Activated T-cell treated with anti-CD3 and anti-CD28 coated beads for 24 hours (primary cell): ENCODE results near the gene MYO6.
"Not testable (repeated sequence)": the region's sequence is repeated elsewhere in the genome, so short reads cannot be mapped to it uniquely, and the experiment has no call there.

Experiments used
- DNase-seq: peaks from one replicate; pipeline ENCODE4 v3.0.0-alpha.2; 2020; ENCODE audit warnings: low read depth

MYO6 gene

DNA sequence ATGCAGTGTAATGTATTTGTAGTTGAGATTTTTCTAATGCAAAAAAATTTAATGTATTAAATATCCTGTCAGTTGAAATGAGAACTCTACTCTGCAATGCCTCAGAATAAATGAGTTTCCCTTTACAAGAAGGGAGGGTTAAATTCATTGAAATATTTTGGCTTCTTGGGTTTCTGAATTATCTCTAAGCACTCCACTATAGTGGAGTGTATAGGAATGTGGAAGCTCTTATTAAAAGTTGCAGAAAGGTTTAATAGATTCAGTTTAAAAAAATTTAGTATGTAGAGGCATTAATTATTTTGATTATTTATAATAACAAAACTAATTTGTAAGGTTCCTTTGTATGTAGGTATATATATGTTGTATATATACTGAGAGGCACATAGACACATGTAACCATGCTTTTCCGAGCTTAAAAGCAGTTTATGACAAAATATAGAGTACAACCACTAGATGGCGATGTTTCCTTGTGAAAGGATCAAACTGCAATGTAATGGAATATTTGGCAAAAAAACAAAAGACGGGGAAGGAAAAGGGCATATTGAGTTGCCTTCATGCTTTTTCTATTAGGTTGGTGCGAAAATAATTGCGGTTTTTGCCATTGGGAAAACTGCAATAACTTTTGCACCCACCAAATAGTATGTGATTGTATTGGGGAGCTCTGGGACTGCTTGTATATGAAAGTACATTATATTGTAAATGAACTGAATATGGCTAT, 144.2 kb downstream of the MYO6 start:
- DNase-seq = no peak

DNA sequence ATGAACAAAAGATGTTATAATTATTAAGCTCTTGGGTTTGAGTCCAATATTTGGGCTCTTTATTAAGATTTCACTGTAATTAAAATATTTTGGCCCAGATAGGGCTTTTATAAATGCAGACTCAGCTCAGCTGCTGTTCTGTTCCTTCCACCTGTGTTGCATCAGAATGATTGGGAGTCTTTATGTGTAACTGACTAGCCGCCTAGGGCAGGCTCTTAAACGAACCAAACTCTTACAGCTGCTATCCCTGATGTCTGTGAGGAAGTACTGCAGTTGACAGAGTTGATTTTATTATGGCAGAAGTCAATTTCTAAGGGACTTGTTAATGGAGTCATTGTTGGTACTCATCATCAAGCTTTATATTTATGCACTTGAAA, 144.7 kb downstream of the MYO6 start:
- no peak for DNase-seq

DNA sequence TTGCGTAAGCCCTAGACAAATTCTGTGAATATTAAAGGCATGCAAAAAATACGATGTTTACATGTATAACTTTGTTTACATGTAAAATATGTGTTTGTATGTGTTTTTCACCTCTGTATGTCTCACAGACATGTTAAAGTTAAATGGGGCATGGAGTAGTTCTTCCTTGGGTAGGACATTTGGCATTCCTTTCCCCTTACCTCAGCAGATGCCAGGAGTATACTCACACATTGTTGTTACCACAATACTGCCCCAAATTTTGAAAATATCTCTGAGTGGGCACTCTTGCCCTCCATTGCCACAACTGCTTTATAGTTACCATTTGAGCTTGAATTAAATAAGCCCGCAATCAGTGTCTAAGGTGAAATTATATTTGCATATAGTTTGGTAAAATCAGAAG, 147.5 kb downstream of the MYO6 start:
- no peak for DNase-seq

DNA sequence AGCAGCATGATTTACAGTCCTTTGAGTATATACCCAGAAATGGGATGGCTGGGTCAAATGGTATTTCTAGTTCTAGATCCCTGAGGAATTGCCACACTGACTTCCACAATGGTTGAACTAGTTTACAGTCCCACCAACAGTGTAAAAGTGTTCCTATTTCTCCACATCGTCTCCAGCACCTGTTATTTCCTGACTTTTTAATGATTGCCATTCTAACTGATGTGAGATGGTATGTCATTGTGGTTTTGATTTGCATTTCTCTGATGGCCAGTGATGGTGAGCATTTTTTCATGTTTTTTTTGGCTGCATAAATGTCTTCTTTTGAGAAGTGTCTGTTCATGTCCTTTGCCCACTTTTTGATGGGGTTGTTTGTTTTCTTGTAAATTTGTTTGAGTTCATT, 151.2 kb downstream of the MYO6 start:
- not testable (repeated sequence) for DNase-seq

DNA sequence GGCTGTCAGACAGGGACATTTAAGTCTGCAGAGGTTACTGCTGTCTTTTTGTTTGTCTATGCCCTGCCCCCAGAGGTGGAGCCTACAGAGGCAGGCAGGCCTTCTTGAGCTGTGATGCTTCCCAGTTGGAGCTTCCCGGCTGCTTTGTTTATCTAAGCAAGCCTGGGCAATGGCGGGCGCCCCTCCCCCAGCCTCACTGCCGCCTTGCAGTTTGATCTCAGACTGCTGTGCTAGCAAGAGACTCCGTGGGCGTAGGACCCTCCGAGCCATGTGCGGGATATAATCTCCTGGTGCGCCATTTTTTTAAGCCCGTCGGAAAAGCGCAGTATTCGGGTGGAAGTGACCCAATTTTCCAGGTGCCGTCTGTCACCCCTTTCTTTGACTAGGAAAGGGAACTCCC, 156.1 kb downstream of the MYO6 start:
- DNase-seq = not testable (repeated sequence)

DNA sequence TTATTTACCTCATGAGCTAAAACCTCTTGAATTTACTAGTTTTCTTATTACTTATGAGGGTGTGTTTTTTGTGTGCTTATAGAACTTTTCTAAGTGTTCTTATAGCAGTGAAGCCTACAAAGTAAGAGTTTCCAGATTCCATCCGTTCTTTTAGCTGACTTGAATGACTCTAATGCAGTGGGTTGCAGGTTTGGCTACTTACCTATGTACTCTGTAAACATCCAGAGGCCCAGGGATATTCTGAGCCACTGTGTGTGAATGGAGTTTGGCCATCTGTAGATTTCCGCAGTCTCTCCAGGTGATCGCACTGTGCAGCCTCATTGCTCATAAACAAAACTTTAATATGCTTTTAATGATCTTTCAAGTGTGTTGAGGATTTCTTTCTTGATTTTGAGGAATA, 157.8 kb downstream of the MYO6 start:
- no peak for DNase-seq

DNA sequence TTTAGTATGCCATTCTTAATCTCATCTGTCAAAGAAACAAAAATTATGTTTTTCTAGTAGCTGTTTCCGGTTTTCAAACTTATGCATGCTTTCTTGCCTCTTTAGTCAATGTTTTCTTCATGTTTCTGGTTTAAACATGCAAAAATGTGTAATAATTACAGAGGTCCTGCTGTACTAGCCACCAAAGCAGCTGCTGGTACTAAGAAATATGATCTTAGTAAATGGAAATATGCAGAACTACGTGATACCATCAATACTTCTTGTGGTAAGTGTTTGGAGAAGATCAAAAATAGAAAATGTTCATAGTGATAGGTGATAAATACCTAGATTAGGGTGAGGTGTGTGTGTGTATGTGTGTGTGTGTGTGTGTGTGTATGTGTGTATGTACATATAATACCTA, 158.4 kb downstream of the MYO6 start:
- DNase-seq = no peak

DNA sequence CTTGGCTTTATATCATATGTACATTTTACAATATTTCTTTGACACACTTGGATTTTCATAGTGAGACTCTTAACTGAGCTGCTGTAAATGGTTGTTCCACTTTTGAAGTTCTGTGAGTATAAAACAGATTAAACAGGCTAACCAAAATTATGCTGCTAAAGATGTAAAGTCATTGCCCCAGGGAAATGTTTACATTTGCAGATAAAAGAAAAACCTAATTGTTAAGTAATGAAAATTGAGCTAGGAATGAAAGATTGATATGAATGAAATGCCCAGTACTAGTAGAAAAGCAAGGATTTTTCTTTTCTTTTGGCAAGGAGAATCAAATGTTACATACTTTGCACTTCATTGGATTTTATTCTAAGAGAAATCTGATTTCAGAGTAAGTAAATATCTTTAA, 164.0 kb downstream of the MYO6 start:
- no peak for DNase-seq

DNA sequence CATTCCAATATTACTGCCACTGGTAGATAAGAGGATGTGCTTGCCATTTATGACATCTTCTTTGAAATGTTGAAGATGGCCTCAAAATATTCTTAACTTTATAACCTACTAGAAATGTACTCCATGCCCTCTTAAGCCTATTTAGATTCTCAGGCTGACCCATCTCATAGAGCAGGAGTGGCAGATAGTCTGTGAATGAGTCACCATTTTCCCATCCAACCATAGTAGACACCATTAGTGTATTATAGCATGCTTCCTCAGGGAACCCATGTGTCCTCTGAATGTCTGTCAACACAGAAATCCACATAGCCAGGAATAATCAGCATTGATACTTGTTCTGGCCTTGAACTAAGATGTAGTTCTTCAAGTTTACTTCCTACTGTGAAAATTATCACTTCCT, 173.2 kb downstream of the MYO6 start:
- DNase-seq = no peak

DNA sequence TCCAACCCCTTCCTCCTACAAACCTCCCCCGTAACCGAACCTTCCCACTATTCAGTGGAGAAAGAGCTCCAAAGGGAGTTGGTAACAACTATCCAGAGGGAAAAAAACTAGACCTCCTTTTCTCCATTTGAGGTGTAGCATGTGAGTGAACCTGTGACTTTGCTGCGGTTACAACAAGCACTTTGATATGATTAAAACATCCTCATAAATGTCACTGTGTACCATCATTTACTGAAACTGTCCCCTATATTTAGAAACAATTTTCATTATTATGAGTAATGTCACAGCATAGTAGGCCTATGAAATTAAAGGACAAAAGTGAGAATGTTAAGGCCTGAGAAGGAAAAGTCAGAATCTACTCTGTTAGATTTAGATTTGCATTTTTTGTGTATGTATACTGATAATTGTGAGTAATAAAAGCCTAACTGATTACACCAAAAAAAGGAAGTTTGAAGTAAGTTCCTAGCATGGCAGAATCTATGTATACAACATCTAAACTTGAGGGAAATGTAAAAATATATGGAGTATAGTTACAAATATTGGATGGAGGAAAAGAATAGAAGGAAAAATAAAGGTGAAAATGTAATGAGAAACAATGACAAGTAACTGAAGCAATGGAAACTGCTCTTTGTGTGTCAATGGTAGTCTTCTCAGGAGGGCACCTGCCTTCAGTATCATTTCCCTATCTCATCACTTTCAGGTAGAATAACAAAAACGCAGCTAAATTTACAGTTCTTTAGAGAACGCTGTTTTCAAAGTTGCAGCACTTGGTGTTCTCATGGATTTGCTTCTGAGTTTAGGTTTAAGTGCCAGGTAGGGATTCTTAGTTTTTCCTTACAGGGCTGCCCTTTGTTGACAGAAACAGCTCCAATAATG, 177.5 kb downstream of the MYO6 start:
- DNase-seq = no peak

DNA sequence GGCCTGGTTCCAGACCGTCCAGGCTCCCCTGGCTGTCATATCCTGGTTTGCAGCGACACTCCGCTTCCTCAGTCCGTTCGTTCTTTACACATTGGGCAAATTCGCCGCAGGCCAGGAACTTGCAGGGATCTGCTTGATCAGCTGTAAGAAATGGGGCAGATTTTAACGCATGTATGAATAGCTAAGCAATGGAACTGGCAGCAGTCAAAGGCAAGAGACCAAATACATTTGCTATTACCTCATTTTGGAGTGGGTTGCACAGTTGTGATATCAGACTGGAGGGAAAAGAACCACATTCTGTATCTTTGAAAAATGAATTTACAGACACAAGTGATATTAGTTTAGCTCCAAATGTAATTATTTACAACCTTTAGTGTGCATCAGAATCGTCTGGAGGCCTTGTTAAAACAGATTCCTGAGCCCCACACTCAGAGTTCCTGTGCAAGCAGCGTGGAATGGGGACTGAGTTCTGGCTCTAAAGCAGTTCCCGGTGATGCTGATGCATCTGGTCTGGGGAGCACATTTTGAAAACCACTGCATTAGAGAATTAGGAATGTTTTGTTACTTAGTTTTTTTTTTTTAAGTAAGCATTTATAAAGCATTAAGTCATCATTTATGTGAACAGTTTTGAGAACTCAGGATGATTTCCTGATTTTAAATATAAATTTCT, 182.1 kb downstream of the MYO6 start:
- DNase-seq = no peak

DNA sequence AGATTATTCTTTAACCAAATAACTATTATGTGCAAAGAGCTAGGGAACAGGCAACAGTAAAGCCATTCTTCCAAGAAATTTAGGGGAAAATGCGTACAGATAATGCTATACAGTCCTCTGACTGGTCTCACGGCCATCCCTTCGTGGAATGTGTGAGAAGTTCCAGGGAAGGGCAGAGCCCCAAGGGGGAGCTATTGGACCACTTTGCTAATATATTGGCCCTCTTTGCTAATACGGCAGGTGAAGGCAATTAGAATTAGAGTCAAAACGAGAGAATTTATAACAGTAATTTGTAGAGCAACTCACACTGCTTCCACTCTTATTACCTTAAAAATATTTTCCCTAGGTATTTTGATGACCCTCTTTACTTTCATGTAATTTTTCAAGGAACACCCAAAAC, 183.0 kb downstream of the MYO6 start:
- no peak for DNase-seq

DNA sequence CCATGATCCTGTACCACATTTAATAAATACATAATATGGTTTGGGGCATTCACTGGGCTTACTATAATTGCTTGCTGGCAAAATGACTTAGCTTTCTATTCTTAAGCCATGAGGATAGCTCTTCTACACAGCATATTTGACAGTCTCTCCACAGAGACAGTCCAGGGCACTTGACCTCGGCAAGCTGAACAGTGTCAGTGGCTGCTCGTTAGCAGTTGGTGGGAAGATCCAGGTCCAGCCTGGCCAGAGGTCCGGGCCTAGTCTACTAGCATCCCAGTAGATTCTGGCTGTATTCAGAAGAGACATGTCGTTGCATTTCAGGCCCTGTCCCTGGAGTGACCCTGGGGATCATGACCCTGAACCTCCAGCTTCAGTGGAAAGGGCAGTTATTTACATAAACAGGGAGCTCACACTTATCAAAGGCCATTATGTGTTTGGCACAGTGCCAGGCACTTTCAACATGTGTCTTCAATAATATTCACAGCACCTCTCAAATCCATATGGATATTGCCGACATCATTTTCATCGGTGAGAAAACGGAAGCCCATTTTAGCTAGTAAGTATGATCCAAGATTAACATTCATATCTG, 184.4 kb downstream of the MYO6 start:
- no peak for DNase-seq

DNA sequence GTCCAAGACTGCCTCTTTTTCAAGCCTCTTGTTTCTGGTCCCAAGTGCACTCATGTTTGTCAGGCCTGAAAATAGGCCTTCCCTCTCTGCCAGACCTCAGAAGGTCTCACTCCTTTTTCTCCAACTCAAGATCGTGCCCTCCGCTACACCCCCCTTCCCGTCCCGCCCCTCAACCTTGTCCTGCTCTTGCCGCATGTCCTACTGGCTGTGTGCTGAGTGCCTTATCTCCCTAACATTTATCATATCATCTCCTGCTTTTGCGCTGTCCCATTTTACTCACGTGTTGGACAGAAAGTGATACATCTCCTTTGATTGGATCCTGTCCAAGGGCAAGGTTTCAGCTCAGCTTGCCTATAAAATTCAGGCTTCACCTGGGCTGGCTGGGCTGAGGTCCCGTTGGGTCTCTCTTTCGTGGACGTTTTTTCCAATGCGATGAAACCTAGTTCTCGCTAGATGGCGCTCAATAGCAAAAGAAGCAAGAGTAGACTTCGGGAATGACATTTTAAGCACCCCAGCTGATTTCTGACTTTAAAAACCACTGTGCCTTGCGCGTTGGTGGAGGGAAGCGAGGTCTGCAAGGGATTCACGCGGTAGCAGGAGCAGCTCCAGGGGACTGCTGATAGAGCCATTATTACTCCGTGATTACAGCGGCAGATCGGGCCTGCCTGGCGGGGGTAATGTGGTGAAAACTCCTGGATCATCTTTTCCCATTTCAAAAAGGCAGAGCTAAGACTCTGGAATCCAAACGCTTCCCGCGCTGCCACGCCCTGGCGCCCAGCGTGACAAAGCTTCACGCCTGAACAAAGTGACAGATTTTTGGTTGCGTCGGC, 185.8 kb downstream of the MYO6 start:
- peak; percentile 4 for DNase-seq

DNA sequence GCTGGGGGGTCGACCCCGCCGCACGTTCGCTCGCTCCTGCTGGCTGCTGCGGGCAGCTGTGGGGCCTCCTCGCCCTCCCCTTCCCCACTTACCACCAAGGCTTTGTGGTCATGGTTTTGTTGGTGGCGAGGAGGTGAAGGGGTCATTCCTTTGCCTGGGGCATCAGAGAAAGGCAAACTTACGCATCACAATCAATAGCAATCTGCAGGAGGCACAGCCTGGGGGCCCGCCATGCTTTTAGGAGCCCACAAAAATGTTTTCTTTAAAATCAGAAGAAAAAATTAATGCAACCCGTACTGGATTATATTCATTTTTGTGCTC, 186.4 kb downstream of the MYO6 start:
- no peak for DNase-seq

DNA sequence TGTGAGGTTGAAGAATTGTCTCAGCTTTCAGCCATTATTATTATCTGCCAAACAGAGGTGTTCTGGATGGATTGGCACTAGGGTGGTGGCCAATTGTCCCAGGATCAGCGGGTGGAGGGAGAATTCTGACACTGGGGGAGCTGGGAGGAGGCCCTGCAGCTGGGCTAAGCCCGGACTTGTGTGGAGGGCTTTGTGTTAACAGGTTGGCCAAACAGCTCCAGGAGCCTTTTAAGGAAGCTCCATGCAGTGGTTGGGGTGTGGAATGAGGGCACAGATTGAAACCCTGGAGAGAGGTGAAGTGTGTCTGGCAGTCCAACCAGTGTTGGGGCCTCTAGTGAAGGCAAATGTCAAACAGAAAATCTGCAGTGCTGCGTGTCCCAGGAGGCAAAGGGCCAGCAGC, 187.6 kb downstream of the MYO6 start:
- no peak for DNase-seq

DNA sequence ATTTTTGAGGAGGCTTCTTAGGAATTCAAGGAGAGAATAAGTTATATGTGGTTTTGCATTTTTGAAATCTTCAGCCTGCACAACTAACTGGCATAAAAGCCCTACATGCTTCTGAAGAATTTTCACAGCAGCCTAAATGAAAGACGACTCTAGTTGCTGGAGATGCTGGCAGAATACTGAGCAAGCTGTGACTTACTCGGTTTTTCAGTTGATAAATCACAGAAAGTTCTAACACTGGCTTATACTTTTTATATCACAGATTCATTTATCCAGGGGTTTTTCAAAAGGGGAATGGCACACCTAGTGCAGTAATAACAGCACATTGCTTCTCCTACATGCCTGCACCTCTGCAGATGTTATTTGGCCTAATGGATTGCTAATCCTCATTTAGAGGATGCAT, 188.8 kb downstream of the MYO6 start:
- no peak for DNase-seq

DNA sequence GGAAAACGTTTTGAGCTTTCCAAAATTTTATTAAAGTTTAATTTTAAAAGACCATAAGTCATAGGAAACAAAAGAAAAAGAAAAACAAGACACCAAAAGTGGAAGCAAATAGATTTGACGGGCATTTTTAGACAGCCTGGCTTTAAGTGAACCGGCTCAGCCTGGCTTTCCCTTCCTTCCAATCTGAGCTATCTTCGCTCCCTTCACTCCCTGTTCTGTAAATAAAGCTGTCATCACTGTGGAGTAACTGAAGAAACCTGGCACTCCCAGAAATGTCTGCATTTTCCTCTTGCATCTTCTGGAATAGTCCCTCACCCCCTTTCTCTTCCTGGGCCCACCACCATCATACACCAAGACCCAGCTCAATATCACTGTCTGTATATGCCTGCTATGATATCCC, 191.5 kb downstream of the MYO6 start:
- no peak for DNase-seq

DNA sequence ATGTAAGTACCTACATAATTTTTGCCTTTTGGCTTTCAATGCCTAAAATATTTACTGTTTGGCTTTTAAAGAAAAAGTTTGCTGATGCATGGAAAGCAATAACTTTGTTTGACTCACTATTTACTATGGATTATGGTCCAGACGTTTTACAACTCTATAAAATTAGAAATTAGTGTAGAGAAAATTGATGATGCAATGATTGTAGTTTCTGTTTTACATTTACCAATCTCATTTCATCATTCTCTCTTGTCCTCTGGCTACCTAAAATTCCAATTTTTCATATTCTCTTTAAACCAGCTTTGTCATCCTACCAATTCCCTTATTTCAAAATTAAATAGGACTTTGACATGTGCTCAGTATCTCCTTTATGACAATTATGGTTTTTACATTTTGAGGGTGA, 192.5 kb downstream of the MYO6 start:
- DNase-seq = no peak

DNA sequence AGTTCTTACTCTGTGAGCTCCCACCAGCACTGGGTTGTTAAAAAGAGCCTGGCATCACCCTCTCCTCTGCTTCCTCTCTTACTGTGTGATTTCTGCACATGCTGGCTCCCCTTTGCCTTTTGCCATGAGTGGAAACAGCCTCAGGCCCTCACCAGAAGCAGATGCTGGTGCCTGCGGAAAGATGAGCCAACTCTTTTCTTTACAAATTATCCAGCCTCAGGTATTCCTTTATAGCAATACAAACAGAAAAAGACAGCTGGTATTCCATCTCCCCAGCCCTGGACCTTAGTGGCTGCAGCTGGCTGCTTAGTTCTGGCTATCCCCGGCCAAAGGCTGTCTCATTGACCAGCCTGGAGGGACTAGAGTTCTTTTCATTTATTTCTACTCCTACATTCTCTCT, 194.3 kb downstream of the MYO6 start:
- DNase-seq = no peak

DNA sequence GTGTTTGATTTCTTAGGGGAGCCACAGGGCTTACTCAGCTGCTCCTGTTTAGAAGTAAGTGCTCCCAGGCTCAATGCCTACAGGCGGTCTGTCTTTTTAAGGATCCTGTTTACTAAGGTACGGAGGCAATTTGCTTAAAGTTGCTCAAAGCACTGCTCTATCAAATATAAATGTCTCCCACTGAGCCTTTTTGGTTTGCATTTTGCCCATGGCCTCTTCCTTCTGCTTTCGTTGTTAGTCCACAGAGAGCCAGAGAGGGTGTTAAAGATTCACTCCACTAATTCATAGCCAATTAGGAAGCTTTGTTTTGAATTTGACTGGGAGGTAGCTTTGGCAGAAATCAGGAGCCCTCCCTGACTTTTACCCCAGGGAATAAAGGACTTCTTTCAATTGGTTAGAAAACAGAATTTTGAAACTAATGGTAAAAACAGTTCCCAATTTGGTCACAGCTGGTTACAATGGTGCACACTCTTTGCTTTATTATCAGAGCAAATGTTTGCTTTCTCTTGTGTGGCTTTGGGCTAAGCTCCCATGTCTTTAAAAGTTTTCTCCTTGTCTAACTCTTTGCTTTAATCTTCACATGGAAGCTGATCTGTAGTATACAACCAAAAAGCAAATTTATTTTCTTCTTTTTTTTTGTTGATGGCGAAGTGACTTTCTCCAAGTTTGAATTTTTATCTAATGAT, 197.2 kb downstream of the MYO6 start:
- no peak for DNase-seq
